SU-DHL-6 (cell line): ENCODE measurements around the gene SLC27A5.

Experiments used
- H2AFZ ChIP-seq: fragments of 200-600 bp; sonication (generic); 2 replicates; pipeline ENCODE4 v1.6.1; 2014; ENCODE audit warnings: low read depth, mild to moderate bottlenecking, moderate library complexity, mixed read lengths, antibody characterized with exemption, low read length; ENCODE audit not compliant: severe bottlenecking
- H3F3A ChIP-seq: fragments of 200-600 bp; shearing (Covaris generic); 2 replicates; pipeline ENCODE4 v1.6.0; 2016; ENCODE audit warnings: antibody characterized with exemption, mild to moderate bottlenecking; ENCODE audit not compliant: insufficient read depth
- H3K27ac ChIP-seq: fragments of 200-600 bp; sonication (generic); 2 replicates; pipeline ENCODE4 v1.5.1; 2016; ENCODE audit warnings: low read depth, mild to moderate bottlenecking, low read length, moderate library complexity, mixed read lengths
- H3K27me3 ChIP-seq: fragments of 200-600 bp; sonication (generic), shearing (Covaris generic); 2 replicates; pipeline ENCODE4 v1.6.0; 2014; ENCODE audit warnings: mild to moderate bottlenecking, low read length
- H3K36me3 ChIP-seq: fragments of 200-600 bp; sonication (generic); 2 replicates; pipeline ENCODE4 v1.6.1; 2014; ENCODE audit warnings: mild to moderate bottlenecking, low read length, mixed read lengths
- H3K4me2 ChIP-seq: fragments of 300-600, 200-600 bp; shearing (Covaris generic), sonication (generic); 2 replicates; pipeline ENCODE4 v1.6.0; 2014; ENCODE audit warnings: low read length, low read depth, mild to moderate bottlenecking; ENCODE audit not compliant: poor library complexity, severe bottlenecking
- H3K4me3 ChIP-seq: fragments of 200-600 bp; sonication (generic); 2 replicates; pipeline ENCODE4 v1.5.1; 2014; ENCODE audit warnings: antibody characterized with exemption, low read length, mild to moderate bottlenecking, mixed read lengths; ENCODE audit not compliant: insufficient read depth, poor library complexity, severe bottlenecking
- H3K79me2 ChIP-seq: fragments of 200-600 bp; sonication (generic); 2 replicates; pipeline ENCODE4 v1.6.1; 2014; ENCODE audit warnings: mild to moderate bottlenecking, low read length, moderate library complexity; ENCODE audit not compliant: insufficient read depth
- H3K9ac ChIP-seq: fragments of 200-600 bp; sonication (generic); 2 replicates; pipeline ENCODE4 v1.7.0; 2014; ENCODE audit warnings: mild to moderate bottlenecking, low read length
- H3K9me2 ChIP-seq: fragments of 200-600 bp; sonication (generic); replicated peaks from 2 replicates; pipeline ENCODE4 v1.6.1; 2014; ENCODE audit warnings: low read length; ENCODE audit not compliant: insufficient read depth
- H3K9me3 ChIP-seq: fragments of 200-600 bp; sonication (generic); 2 replicates; pipeline ENCODE4 v1.6.1; 2014; ENCODE audit warnings: low read length, mixed read lengths; ENCODE audit not compliant: insufficient read depth
- H4K20me1 ChIP-seq: fragments of 200-600 bp; sonication (generic); 2 replicates; pipeline ENCODE4 v1.6.1; 2014; ENCODE audit warnings: low read depth, mild to moderate bottlenecking, antibody characterized with exemption, low read length, moderate library complexity, mixed read lengths
- CTCF ChIP-seq: fragments of 200-600 bp; sonication (generic); IDR thresholded peaks from one replicate; pipeline ENCODE4 v1.5.1; 2017; ENCODE audit warnings: antibody characterized with exemption, mild to moderate bottlenecking, low read length, moderate library complexity; ENCODE audit not compliant: insufficient read depth, poor library complexity, severe bottlenecking
- EZH2phosphoT487 ChIP-seq: fragments of 200-600 bp; sonication (generic), shearing (Covaris generic); conservative IDR thresholded peaks from 2 replicates; pipeline ENCODE4 v1.6.1; 2018; ENCODE audit warnings: mild to moderate bottlenecking, antibody characterized with exemption, low read length, moderate library complexity, mixed read lengths

The SLC27A5 gene

GRCh38 chr19:58555369-58555885 lies 43.6 kb upstream of the SLC27A5 start:
- peaks cover 61% of the 10 kb centered on the region for H3F3A ChIP-seq
- peak overlapping the region; percentile 89 for H3K9ac ChIP-seq
- H3K27ac ChIP-seq, result peak overlapping the region; percentile 89
- peak overlapping the region; percentile 47 for H3K4me3 ChIP-seq
- peaks cover 29% of the 10 kb centered on the region for H3K79me2 ChIP-seq
- no peaks in the 10 kb centered on the region for H4K20me1 ChIP-seq
- TF ChIP-seq EZH2phosphoT487 (no peak), CTCF (no peak)
- no peaks in the 10 kb centered on the region for H3K27me3 ChIP-seq
- H3K36me3 ChIP-seq, result no peaks in the 10 kb centered on the region
- H3K9me3 ChIP-seq, result no peaks in the 10 kb centered on the region
- no peak overlapping the region for H2AFZ ChIP-seq
- H3K9me2 ChIP-seq, result no peaks in the 10 kb centered on the region
- H3K4me2 ChIP-seq, result peak overlapping the region; percentile 96

GRCh38 chr19:58554494-58555368 lies 42.9 kb upstream of the SLC27A5 start, which contains the start of gene CHMP2A:
Gene CHMP2A (minus strand): TSS chr19:58555105. CDS start chr19:58554212, 893 bp downstream.
- no peaks in the 10 kb centered on the region for H3K36me3 ChIP-seq
- H3F3A ChIP-seq, result peaks cover 54% of the 10 kb centered on the region
- H3K79me2 ChIP-seq, result peaks cover 29% of the 10 kb centered on the region
- H3K4me3 ChIP-seq, result peak within 1 kb of the TSS; percentile 79
- no peaks in the 10 kb centered on the region for H4K20me1 ChIP-seq
- H3K27me3 ChIP-seq, result no peaks in the 10 kb centered on the region
- no peaks in the 10 kb centered on the region for H3K9me2 ChIP-seq
- TF ChIP-seq EZH2phosphoT487 (no peak), CTCF (no peak)
- H3K9me3 ChIP-seq, result no peaks in the 10 kb centered on the region
- peak within 1 kb of the TSS; percentile 89 for H3K9ac ChIP-seq
- peak within 1 kb of the TSS; percentile 89 for H3K27ac ChIP-seq
- H2AFZ ChIP-seq, result peak within 1 kb of the TSS; percentile 48
- H3K4me2 ChIP-seq, result peak within 1 kb of the TSS; percentile 96

GRCh38 chr19:58553799-58554493 lies 42.2 kb upstream of the SLC27A5 start:
- H3K4me2 ChIP-seq, result peak overlapping the region; percentile 96
- no peaks in the 10 kb centered on the region for H3K9me2 ChIP-seq
- H3K4me3 ChIP-seq, result peak overlapping the region; percentile 79
- H3F3A ChIP-seq, result peaks cover 47% of the 10 kb centered on the region
- peak overlapping the region; percentile 89 for H3K9ac ChIP-seq
- H3K79me2 ChIP-seq, result peaks cover 29% of the 10 kb centered on the region
- H4K20me1 ChIP-seq, result no peaks in the 10 kb centered on the region
- H2AFZ ChIP-seq, result no peak overlapping the region
- H3K27me3 ChIP-seq, result no peaks in the 10 kb centered on the region
- H3K9me3 ChIP-seq, result no peaks in the 10 kb centered on the region
- TF ChIP-seq CTCF (no peak), EZH2phosphoT487 (no peak)
- peak overlapping the region; percentile 89 for H3K27ac ChIP-seq
- no peaks in the 10 kb centered on the region for H3K36me3 ChIP-seq
